Mesodermal cell (in vitro differentiated cells): ENCODE results near the gene MRGPRF.
"Not testable (repeated sequence)": the region's sequence is repeated elsewhere in the genome, so short reads cannot be mapped to it uniquely, and the experiment has no call there.

Experiments used
- H3K27ac ChIP-seq: 2 replicates; pipeline ENCODE4 v1.7.0; 2013; ENCODE audit warnings: mild to moderate bottlenecking, low read depth, low read length, moderate library complexity; ENCODE audit not compliant: severe bottlenecking
- H3K36me3 ChIP-seq: 2 replicates; pipeline ENCODE4 v1.7.1; 2013; ENCODE audit warnings: mild to moderate bottlenecking, low read length, moderate library complexity; ENCODE audit not compliant: control insufficient read depth, insufficient read depth
- H3K4me1 ChIP-seq: one replicate; pipeline ENCODE4 v1.7.1; 2013; ENCODE audit warnings: mild to moderate bottlenecking, low read length; ENCODE audit not compliant: insufficient read depth, control insufficient read depth, poor library complexity, severe bottlenecking
- H3K4me3 ChIP-seq: 2 replicates; pipeline ENCODE4 v1.7.0; 2013; ENCODE audit warnings: low read length, control low read depth, mild to moderate bottlenecking; ENCODE audit not compliant: insufficient read depth, poor library complexity, severe bottlenecking; ENCODE audit errors: extremely low read depth
- H3K9me3 ChIP-seq: 2 replicates; pipeline ENCODE4 v1.7.1; 2013; ENCODE audit warnings: mild to moderate bottlenecking, low read length, moderate library complexity; ENCODE audit not compliant: control insufficient read depth
- WGBS, 2 experiments: methylation state at CpG; one replicate each; pipeline ENCODE4 v1.1.5; 2013; ENCODE audit warnings: missing lambda C conversion rate in 2 of 2; ENCODE audit not compliant: insufficient coverage in 2 of 2; 5-methylcytosine and 5-hydroxymethylcytosine counted together

MRGPRF gene

DNA sequence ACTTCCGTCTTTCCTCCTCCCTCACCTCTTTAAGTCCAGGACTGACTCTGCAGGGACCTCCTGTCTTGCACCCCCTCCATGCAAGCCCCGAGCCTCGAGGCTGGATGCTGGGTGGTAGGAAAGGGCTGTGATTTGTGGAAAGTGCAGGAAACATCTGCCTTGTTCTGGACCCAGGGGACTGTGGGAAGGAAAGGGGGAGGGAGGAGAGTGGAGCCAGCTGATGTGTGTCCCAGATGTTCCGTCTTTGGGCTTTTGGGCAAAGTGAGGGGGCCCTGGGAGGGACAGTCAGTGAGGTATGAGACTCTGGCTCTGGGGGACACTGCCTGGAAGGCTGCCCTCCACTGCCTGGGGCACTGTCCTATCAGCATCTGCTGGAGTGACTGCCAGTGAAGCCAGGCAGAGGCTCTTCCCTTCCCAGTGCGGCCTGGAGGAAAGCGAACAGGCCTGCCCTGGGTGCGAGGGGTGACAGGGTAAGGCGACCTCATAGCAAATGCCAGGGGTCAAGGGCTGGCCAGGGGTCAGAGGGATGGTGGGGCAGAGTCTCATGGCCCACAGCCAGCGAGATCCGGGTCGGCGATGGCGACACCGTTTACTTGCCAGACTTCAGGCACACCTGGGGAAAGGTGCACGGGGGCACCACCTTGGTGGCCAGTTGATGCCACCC lies 34.0 kb downstream of the MRGPRF start:
- H3K4me3 ChIP-seq: no peak overlapping the region
- no peaks in the 10 kb centered on the region for H3K36me3 ChIP-seq
- no peak overlapping the region for H3K27ac ChIP-seq
- H3K9me3 ChIP-seq: no peaks in the 10 kb centered on the region
- H3K4me1 ChIP-seq: no peaks in the 10 kb centered on the region
- WGBS, 2 experiments: 91 to 93% methylated on average over 14 of the region's 15 CpGs

DNA sequence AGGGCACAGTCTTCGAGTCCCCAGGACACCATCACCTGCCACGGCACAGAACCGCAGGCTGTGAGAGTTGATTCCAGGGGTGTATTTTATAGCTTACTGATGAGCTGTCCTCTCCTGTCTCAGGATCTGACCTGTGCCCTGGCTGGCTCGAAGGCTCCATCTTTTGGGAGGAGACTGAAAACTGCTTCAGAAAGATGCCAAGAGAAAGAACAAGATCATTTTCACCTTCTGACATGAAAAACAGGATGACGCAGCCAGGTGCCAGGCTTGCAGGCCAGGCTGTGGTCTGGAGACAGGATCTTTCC lies 34.5 kb downstream of the MRGPRF start:
- Histone ChIP-seq H3K4me1 (no peaks in the 10 kb centered on the region), H3K4me3 (no peak overlapping the region), H3K9me3 (no peaks in the 10 kb centered on the region), H3K36me3 (no peaks in the 10 kb centered on the region), H3K27ac (no peak overlapping the region)
- 86 to 92% methylated on average over 4 to 5 of the region's 5 CpGs for WGBS, 2 experiments

DNA sequence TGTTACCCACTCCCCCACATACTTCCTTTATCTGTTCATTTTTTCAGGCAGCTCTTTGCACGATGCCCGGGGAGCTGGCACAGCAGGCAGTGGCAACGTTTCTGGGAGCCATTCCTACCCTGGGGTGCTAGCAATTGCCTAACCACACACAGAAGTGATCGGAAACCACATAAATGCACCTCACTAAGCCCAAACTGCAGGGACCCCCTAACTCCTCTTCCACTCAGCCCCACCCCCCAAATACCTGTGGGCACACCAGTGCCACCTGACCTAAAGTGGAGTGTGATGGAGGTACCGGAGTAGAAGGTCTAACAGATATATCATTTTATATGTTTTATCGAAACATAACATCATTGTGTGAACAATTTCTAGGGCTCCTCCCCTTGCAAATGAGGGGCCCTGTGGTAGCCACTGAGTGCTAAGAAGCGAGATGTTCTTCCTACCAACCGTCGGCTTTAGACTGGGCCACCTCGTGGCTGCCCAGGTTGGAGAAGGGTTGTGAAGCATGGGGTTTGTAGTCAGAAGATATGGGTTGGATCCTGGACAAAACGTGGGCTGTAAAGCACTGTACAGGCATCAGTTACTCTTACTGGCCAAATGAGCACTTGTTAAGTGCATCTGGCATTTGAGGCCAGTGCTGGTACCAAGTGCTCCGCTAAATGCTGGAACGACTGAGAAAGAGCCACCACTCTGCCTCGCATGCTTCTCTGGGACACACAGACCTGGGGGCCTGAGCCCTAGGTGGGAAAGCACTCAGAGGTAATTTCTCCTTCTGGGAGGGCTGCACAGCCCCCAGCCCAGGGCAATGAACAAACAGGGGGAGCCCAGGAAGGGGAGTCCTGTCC lies 35.0 kb downstream of the MRGPRF start:
- Histone ChIP-seq H3K4me1 (no peaks in the 10 kb centered on the region), H3K27ac (no peak overlapping the region), H3K36me3 (no peaks in the 10 kb centered on the region), H3K9me3 (no peaks in the 10 kb centered on the region), H3K4me3 (no peak overlapping the region)
- WGBS, 2 experiments: 88 to 89% methylated on average over 8 to 9 of the region's 14 CpGs

DNA sequence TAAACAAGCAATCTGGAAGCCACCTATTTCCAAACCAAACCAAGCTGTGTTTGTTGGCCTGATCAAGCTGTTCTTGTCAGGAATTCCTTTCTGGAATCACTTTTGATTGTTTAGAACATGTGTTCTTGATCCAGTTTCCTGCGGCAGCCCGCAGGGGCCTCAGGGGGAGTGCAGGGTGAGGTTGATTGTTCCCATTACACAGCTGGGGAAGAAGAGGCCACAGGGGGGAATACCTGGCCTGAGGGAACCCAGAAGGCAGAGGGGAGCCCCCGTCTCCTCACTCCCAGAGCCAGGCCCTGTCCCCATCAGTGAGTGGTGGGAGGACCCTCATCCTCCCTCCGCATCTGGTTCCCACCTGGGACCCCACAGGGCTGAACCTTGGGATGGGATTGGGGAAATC lies 36.5 kb downstream of the MRGPRF start:
- no peak overlapping the region for H3K27ac ChIP-seq
- WGBS, 2 experiments: 92 to 95% methylated on average over 2 to 4 of the region's 4 CpGs
- no peak overlapping the region for H3K4me3 ChIP-seq
- H3K36me3 ChIP-seq: no peaks in the 10 kb centered on the region
- H3K4me1 ChIP-seq: no peaks in the 10 kb centered on the region
- H3K9me3 ChIP-seq: no peaks in the 10 kb centered on the region

DNA sequence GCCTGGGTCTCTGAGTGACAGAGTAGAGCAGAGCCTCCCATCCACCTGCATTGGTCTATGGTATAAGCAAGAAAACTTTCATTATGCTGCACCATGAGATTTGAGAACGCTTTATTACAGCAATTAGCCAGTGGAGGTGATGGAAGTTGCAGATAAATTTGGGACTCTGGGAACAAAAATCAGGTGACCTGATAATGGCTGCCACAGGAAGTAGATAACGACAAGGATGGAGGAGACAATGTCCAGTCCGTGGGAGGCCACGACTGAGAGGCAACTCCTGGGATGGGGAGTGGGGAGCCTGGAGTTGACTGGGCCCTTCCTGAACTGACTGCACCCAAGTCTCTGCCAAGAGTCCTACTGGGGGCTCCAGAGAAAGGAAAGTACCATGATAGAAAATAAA lies 37.0 kb downstream of the MRGPRF start:
- Histone ChIP-seq H3K36me3 (no peaks in the 10 kb centered on the region), H3K27ac (no peak overlapping the region), H3K4me3 (no peak overlapping the region), H3K4me1 (no peaks in the 10 kb centered on the region), H3K9me3 (no peaks in the 10 kb centered on the region)
- 71 to 75% methylated on average over 4 of the region's 4 CpGs for WGBS, 2 experiments

DNA sequence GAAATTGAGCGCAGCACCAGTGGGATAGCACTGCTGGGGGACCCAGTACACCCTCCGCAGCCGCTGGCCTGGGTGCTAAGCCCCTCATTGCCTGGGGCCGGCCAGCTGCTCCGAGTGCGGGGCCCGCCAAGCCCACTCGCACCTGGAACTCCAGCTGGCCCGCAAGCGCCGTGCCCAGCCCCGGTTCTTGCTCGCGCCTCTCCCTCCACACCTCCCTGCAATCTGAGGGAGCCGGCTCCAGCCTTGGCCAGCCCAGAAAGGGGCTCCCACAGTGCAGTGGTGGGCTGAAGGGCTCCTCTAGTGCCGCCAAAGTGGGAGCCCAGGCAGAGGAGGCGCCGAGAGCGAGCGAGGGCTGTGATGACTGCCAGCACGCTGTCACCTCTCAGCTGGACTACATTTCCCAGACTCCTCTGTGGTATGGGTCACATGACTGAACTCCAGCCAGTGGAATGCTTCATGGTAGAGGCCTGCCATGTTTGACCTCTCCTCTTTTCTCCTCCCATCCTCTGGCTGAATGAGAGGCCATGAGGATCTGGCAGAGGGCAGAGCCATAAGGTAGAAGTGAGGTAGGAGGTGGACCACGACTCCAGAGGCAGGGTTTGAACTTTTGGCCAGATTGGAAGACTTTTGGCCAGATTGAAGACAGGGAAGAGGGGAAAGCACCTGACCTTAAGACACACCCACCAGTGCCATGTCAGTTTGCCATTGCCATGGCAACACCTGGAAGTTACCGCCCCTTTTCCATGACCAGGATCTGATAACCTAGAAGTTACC lies 38.4 kb downstream of the MRGPRF start:
- no peak overlapping the region for H3K4me3 ChIP-seq
- no peaks in the 10 kb centered on the region for H3K4me1 ChIP-seq
- WGBS, 2 experiments: 93 to 94% methylated on average over 9 to 14 of the region's 23 CpGs
- H3K27ac ChIP-seq: no peak overlapping the region
- no peaks in the 10 kb centered on the region for H3K9me3 ChIP-seq
- no peaks in the 10 kb centered on the region for H3K36me3 ChIP-seq

DNA sequence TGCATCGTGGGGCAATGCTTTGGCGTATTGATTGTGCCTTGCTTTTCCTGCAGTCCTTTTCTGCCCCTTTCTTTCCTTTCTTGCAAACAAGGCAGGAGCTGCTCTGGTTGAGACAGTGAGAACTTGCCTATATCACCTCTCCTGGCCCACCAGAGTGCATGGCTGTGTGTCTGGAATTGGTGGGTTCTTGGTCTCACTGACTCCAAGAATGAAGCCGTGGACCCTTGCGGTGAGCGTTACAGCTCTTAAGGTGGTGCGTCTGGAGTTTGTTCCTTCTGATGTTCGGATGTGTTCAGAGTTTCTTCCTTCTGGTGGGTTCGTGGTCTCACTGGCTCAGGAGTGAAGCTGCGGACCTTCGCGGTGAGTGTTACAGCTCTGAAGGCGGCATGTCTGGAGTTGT lies 39.3 kb downstream of the MRGPRF start:
- WGBS, 2 experiments: 96 to 97% methylated on average over 6 of the region's 12 CpGs

DNA sequence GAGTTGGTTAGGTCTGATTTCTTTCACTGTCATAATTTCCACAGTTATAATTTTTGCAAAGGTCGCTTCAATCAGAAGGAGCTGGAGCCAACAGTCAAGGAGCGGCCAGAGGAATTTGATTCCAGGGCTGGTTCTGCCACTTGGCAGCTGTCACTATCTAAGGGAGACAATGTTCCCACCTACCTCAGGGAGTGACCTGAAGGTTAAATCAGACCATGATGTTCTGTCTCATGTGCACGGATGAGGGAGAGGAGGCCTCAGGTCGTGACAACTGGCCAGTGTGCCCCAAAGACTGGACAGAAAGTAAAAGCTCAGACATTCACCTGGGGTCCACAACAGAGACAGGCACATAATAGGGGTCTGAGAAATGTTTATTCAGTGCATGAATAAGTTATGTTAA lies 39.8 kb downstream of the MRGPRF start:
- H3K4me3 ChIP-seq: no peak overlapping the region
- 80 to 100% methylated on average over 1 to 4 of the region's 4 CpGs for WGBS, 2 experiments
- no peaks in the 10 kb centered on the region for H3K9me3 ChIP-seq
- H3K27ac ChIP-seq: no peak overlapping the region
- no peaks in the 10 kb centered on the region for H3K36me3 ChIP-seq
- no peaks in the 10 kb centered on the region for H3K4me1 ChIP-seq

More for the DNA sequence above, 39.3 kb downstream of the MRGPRF start:
- H3K9me3 ChIP-seq, H3K36me3 ChIP-seq, H3K4me1 ChIP-seq, H3K4me3 ChIP-seq, H3K27ac ChIP-seq: not testable (repeated sequence)

DNA sequence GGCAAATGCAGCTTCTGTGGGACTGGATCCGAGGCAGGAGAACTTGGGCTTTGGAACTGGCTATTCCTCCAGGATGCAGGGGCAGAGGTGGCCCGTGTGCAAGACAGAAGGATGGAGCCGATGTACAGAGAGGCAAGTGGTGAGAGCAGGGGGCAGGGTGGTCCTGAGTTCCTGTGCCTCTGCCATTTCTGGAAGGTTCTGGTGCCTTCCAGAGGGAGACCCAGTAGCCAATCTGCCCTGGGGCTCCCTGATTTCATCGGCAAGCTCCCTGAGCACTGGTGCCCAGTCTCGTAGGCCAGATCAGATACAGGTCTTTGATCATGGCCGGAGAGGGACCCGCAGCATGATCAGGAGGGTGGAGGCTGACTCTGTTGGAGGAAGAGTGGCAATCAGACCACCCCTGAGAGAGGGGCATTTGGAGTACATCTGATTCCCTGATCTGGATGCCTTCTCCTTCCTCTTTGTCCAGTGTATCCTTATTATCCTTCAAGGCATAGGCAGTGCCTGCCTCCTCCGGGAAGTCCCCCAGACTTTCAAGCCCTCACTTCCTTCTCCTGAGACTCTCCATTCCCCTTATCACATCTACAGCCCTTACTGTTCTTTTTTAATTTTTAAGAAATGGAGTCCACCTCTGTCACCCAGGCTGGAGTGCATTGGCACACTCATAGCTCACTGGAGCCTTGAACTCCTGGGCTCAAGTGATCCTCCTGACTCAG lies 42.0 kb downstream of the MRGPRF start:
- Histone ChIP-seq H3K4me1 (no peaks in the 10 kb centered on the region), H3K9me3 (no peaks in the 10 kb centered on the region), H3K4me3 (no peak overlapping the region), H3K36me3 (no peaks in the 10 kb centered on the region), H3K27ac (no peak overlapping the region)
- 89 to 94% methylated on average over 8 of the region's 8 CpGs for WGBS, 2 experiments

DNA sequence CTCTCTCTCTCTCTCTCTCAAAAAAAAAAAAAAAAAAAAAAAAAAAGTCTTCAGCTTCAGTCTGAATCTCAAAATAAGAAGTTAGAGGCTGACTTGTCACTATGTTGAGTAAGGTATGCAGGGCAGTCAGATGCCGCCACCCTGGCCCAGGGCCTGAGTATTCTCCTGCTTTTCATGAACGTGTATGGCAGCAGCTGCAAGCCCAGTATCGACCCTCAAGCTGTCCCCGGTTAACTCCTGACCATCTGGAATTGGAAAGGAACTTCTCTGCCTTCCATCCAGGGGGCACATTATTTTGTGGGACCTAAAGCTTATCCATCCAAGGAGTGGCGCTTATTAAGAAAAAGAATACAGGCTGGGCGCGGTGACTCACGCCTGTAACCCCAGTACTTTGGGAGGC lies 43.7 kb downstream of the MRGPRF start:
- no peak overlapping the region for H3K4me3 ChIP-seq
- 85 to 95% methylated on average over 4 to 8 of the region's 8 CpGs for WGBS, 2 experiments
- no peaks in the 10 kb centered on the region for H3K4me1 ChIP-seq
- no peak overlapping the region for H3K27ac ChIP-seq
- H3K9me3 ChIP-seq: no peaks in the 10 kb centered on the region
- no peaks in the 10 kb centered on the region for H3K36me3 ChIP-seq
